GM18868 (cell line): ENCODE results near the gene ABCA3.
A peak's percentile ranks its signal among the peaks of the same experiment; 100 is the strongest.
"Not testable (repeated sequence)": the region's sequence is repeated elsewhere in the genome, so short reads cannot be mapped to it uniquely, and the experiment has no call there.

Source experiments
- ATAC-seq: cut with Tn5 transposase; IDR thresholded peaks from one replicate; pipeline ENCODE4 v1.9.1; 2021; ENCODE audit warnings: mild to moderate bottlenecking, moderate library complexity; ENCODE audit not compliant: unreplicated experiment

The ABCA3 gene

GRCh38 chr16:2282866-2283555 is 57.5 kb downstream of the ABCA3 start:
- ATAC-seq, result no peak

- no peak for ATAC-seq
Observed at GRCh38 chr16:2282262-2282661, 58.3 kb downstream of the ABCA3 start.

GRCh38 chr16:2280981-2281542 is 59.5 kb downstream of the ABCA3 start:
- ATAC-seq, result no peak

- no peak for ATAC-seq
Observed at GRCh38 chr16:2280461-2280860, 60.1 kb downstream of the ABCA3 start.

- no peak for ATAC-seq
Observed at GRCh38 chr16:2278956-2279800, 61.4 kb downstream of the ABCA3 start.

GRCh38 chr16:2278272-2278608 is 62.3 kb downstream of the ABCA3 start:
- no peak for ATAC-seq

GRCh38 chr16:2277466-2278271 is 62.9 kb downstream of the ABCA3 start:
- ATAC-seq, result no peak

- no peak for ATAC-seq
Observed at GRCh38 chr16:2276368-2277195, 63.9 kb downstream of the ABCA3 start.

GRCh38 chr16:2275476-2276367 is 64.8 kb downstream of the ABCA3 start:
- ATAC-seq, result no peak

- ATAC-seq, result no peak
Observed at GRCh38 chr16:2273931-2274330, 66.6 kb downstream of the ABCA3 start.

- no peak for ATAC-seq
Observed at GRCh38 chr16:2273484-2273883, 67.0 kb downstream of the ABCA3 start.

- ATAC-seq, result no peak
Observed at GRCh38 chr16:2271848-2272461, 68.6 kb downstream of the ABCA3 start.

- no peak for ATAC-seq
Observed at GRCh38 chr16:2270588-2271470, 69.7 kb downstream of the ABCA3 start.

GRCh38 chr16:2270070-2270462 is 70.5 kb downstream of the ABCA3 start:
- ATAC-seq, result no peak

GRCh38 chr16:2267913-2268666 is 72.4 kb downstream of the ABCA3 start, which contains the start of gene RNPS1:
Gene RNPS1 (minus strand): TSS chr16:2268126. CDS start chr16:2264643, 3,483 bp downstream.
- peak; percentile 78 for ATAC-seq

- peak; percentile 60 for ATAC-seq
Observed at GRCh38 chr16:2267505-2267912, 73.0 kb downstream of the ABCA3 start.

GRCh38 chr16:2266887-2267286 is 73.6 kb downstream of the ABCA3 start:
- ATAC-seq, result not testable (repeated sequence)
